NCI-H128 (cell line): ENCODE results near the gene CDH16.
"Not testable (repeated sequence)": the region's sequence is repeated elsewhere in the genome, so short reads cannot be mapped to it uniquely, and the experiment has no call there.

ENCODE experiments used
- DNase-seq: peaks from one replicate; lab custom pipeline; 2025; ENCODE audit not compliant: unreplicated experiment; lab: John Stamatoyannopoulos, UW

Gene CDH16

GRCh38 chr16:66918803-66919568, at the start of gene CDH16:
Gene CDH16 (minus strand): TSS chr16:66918885. CDS start chr16:66918065, 820 bp downstream.
- no peak for DNase-seq

DNA sequence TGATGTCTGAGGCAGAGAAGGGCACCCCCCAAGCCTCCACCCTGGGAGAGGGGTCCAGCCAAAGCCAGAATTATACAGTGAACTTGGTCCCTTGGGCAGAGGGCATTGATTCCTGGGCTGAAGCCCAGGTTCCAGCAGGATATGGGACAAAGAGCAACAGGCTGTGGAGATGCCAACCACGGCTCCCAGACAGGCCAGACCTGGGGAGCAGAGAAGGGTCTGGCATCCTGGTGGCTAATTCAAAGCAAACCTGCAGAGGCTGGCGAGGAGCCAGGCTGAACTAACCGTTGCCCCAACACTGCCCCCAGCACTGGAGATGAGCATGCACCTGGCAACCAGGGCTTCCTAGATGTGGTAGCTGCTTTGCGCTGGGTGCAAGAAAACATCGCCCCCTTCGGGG, 45.4 kb upstream of the CDH16 start:
- no peak for DNase-seq

DNA sequence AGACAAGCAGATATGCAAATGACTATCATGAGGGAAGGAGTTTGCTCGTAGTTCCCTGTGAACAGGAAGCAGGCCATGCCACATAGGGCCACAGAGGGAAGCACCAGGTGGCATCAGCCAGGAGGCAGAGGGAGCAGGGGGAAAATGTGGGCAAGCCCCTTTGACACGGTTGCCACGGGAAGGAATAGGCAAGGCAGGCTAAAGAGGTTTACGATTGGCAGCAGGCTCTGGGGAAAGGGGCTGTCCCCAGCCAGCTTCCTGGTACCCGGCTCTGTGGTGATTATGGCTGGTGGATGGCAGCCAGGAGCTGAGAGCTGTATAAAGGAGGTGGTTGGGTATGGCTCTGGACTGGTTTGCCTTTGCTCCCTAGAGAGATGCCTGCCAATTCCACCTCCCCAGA, 43.2 kb upstream of the CDH16 start:
- no peak for DNase-seq

DNA sequence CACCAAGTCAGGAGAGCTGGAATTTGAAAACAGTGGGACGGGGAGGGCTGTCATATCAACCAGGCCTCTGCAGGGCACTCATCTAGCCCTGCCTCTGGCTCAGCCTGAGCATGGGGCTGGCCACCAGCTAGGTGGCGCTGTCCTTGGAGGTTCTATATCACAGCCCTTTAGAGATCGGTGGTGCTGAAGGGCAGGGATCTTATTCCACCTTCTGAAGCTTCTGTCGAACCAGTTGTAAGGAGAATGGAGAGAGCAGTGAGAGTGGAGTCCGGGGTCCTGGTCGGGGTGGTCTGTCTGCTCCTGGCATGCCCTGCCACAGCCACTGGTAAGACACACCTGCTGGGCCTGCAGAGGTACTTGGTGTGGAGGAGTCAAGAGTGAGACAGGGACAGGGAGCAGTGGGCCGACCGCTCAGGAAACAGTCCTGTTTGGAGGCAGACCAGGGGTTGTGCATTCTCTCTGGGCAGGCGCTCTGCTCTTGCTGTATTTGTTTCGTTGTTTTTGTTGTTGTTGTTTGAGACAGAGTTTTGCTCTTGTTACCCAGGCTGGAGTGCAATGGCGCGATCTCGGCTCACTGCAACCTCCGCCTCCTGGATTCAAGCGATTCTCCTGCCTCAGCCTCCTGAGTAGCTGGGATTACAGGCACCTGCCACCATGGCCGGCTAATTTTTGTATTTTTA, 42.5 kb upstream of the CDH16 start, which contains the start of gene CES3:
Gene CES3, plus strand, starts transcription at position 202 of the 680 bp plus-strand sequence. Its CDS starts 42 bp downstream, at position 244.
- no peak for DNase-seq

- DNase-seq = no peak
Observed at GRCh38 chr16:66960270-66960669, 41.6 kb upstream of the CDH16 start.

- DNase-seq = no peak
Observed at GRCh38 chr16:66959704-66960161, 41.0 kb upstream of the CDH16 start.

- DNase-seq = no peak
Observed at GRCh38 chr16:66958857-66959703, 40.4 kb upstream of the CDH16 start.

GRCh38 chr16:66956154-66956457, 37.4 kb upstream of the CDH16 start:
- DNase-seq = not testable (repeated sequence)

- not testable (repeated sequence) for DNase-seq
Observed at GRCh38 chr16:66955363-66956153, 36.9 kb upstream of the CDH16 start.

GRCh38 chr16:66954097-66954659, 35.5 kb upstream of the CDH16 start:
- DNase-seq = peak; percentile 29

GRCh38 chr16:66953462-66954096, 34.9 kb upstream of the CDH16 start:
- no peak for DNase-seq

DNA sequence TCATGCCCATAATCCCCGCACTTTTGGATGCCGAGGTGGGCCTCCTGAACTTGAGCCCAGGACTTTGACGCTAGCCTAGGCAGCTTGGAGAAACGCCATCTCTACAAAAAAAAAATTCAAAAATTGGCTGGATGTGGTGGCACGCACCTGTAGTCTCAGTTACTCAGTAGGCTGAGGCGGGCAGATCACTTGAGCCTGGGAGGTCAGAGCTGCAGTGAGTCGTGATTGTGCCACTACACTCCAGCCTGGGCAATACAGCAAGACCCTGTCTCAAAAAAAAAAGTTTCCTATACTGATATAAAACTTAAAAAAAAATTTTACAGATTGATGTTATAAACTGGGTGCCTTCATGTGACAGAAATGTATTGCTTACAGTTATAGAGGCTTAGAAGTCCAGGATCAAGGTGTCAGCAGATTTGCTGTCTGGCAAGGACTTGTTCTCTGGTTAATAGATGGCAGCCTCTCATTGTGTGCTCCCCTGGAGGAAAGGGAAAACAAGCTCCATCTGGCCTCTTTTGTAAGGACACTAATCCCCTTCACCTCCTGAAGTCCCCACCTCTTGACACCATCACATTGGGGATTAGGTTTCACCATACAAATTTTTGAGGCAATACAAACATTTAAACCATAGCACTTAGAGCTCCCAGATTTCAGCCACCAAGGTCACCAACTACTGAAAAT, 33.9 kb upstream of the CDH16 start:
- no peak for DNase-seq

GRCh38 chr16:66950971-66951790, 32.5 kb upstream of the CDH16 start:
- DNase-seq = no peak

- no peak for DNase-seq
Observed at GRCh38 chr16:66950437-66950836, 31.8 kb upstream of the CDH16 start.

DNA sequence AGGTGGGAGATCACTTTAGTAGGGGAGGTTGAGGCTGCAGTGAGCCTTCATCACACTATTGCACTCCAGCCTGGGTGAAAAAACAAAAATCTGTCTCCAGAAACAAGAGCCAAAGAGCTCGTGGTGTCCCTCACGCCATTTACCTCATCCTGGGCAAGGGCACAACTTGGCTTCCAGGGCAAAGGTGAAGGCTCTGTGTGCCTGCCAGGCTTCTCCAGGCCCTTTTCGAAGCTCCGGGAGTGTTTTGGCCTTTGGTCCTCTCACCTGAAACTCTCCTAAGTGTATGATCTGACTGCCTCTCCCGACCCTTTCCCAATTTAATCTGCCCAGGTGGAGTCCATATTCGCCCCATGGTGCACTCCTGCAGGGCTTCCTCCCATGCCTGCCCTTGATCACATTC, 30.8 kb upstream of the CDH16 start:
- no peak for DNase-seq

DNA sequence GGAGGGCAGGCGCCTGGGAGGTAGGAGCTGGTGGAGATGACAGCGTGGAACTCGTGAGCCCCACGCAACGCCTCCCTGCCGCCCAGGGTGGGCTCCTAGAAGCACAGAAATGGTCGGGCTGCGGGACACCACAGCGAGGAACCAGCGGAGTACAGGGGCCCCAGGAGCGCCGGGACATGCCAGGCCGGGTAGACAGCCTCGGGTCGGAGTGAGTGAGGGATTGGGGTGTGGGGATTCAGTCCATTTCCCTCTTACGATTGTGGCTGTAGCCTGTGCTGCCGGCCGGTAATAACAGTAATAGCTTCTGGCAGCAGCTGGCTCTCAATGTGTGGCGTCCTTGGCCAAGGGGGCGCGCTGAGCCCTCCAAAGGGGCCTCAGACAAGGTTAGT, 30.1 kb upstream of the CDH16 start:
- DNase-seq = no peak

DNA sequence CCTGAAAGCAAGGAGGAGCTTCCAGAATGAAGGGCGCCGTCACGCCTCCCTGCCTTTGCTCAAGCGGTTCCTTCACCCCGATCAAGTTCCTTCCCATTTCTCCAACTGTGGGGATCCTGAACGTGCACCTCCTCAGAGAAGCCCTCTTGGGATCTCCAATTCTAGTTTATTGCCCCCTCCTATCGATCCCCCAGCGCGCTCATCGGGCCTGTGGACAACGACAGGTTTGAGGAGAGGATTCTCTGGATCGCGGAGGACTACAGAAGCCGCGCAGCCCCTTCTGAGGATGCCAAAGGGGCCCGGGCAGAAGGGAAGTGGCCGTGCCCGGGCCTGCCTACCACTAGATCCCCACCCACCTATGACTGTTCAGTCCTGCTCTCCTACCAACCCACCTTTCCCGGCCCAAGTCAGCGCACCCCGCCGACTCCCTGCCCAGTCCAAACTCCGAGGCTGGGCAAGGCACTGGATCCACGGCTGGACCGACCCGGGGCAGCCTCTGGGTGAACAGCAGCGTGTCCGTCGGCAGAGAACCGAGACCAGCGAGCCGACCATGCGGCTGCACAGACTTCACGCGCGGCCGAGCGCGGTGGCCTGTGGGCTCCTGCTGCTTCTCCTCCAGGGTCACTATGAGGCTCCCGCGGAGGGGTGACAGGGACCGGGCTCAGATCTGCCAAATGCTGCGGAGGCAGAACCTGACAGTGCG, 29.6 kb upstream of the CDH16 start:
- no peak for DNase-seq
